Lower leg skin (tissue), 3 donors: Measurements from ENCODE around the gene AGL.

Source experiments
- CTCF ChIP-seq, 3 donors: fragments of 450-650 bp; IDR thresholded peaks; one replicate each; pipeline ENCODE4 v1.5.1; 2016; ENCODE audit warnings: antibody characterized with exemption in 3 of 3, mild to moderate bottlenecking in 3 of 3, moderate library complexity in 2 of 3
- POLR2A ChIP-seq, 2 donors: fragments of 450-650 bp; IDR thresholded peaks; one replicate each; pipeline ENCODE4 v1.6.1; 2016 to 2017; ENCODE audit warnings: antibody characterized with exemption in 2 of 2, mild to moderate bottlenecking in 1 of 2, moderate library complexity in 1 of 2

- TF ChIP-seq POLR2A (IDR thresholded peaks at IDR 0.05), result no peak
- TF ChIP-seq CTCF (IDR thresholded peaks at IDR 0.05), result no peak
These were observed 29.6 kb upstream of the AGL start for GRCh38 chr1:99820546-99820945.
